Thyroid gland (tissue), 4 donors: Measurements from ENCODE around the gene PUDP.
"Not testable (repeated sequence)": the region's sequence is repeated elsewhere in the genome, so short reads cannot be mapped to it uniquely, and the experiment has no call there.

Experiments
- CTCF ChIP-seq, 6 experiments: fragments of 200-600 bp in 3 of 6; fragments of 450-650 bp in 3 of 6; sonication (generic) in 3 of 6; IDR thresholded peaks; one replicate each; pipeline ENCODE4 v1.5.1; 2016 to 2019; ENCODE audit warnings: antibody characterized with exemption in 6 of 6, mild to moderate bottlenecking in 2 of 6, inconsistent platforms in 1 of 6, moderate library complexity in 1 of 6
- POLR2A ChIP-seq, 2 donors: fragments of 450-650 bp; IDR thresholded peaks; one replicate each; pipeline ENCODE4 v1.6.1; 2017; ENCODE audit warnings: antibody characterized with exemption in 2 of 2, mild to moderate bottlenecking in 2 of 2, moderate library complexity in 1 of 2

- TF ChIP-seq CTCF, POLR2A (IDR thresholded peaks at IDR 0.05): not testable (repeated sequence)
Observed at GRCh38 chrX:7026365-7026764, 121.6 kb downstream of the PUDP start.
